ENCODE results near the gene C2orf92. TPM values are rescaled to one million over a fixed set of nuclear protein-coding genes. Genes with fewer than 3 reads are reported as not detected.

C2orf92 gene
- total RNA-seq, 1 donor = 2.5 TPM

DNA sequence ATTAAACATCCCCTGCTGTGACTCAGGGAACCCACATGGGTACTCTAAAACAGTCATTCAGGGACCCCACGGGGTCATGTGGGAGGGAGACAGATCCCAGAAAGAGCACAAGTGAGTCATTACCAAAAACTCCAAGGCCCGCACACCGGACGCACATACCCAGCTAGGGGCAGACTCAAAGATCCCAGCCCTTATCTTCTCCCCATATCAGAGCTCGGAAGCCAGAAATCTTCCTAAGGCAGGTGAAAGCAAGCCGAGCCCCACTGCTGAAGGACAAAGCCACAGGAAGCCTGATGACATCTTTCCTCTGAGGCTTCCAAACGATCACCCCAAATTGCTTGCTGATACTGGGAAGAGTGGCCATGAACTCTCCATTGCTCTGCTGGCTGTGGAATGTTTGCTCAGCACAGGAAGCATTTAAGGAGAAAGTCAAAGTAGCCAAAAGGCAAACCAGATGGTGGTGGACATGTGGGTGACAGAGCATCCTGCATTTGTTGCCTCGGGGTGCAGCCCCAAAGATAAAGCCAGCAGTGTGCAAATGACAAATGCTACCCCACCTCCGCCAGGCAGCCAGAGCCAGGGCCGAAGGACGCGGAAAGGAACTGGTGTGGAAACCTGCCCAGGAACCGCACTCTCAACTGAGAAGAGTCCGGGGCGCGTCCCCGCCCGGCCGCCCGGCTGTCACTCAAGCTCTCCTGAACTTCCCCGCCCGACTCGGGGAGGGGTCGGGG lies 6.5 kb upstream of the C2orf92 start:
- H3K79me2 ChIP-seq (ENCODE audit: insufficient read depth, low read length) = peaks cover 41% of the 10 kb centered on the region
- H3K9me3 ChIP-seq (ENCODE audit: low read depth, low read length) = no peaks in the 10 kb centered on the region
- peak; percentile 98 for DNase-seq (ENCODE audit: insufficient read length, low spot score, missing footprints)
- peak overlapping the region; percentile 72 for H3K4me3 ChIP-seq (ENCODE audit: insufficient read depth, low read length)
- peak overlapping the region; percentile 64 for H2AFZ ChIP-seq (ENCODE audit: low read length)
- H3K27me3 ChIP-seq (ENCODE audit: insufficient read depth, low read length) = no peaks in the 10 kb centered on the region
- H4K20me1 ChIP-seq (ENCODE audit: insufficient read depth, low read length) = peaks cover 27% of the 10 kb centered on the region
- TF ChIP-seq, protein P1, sequence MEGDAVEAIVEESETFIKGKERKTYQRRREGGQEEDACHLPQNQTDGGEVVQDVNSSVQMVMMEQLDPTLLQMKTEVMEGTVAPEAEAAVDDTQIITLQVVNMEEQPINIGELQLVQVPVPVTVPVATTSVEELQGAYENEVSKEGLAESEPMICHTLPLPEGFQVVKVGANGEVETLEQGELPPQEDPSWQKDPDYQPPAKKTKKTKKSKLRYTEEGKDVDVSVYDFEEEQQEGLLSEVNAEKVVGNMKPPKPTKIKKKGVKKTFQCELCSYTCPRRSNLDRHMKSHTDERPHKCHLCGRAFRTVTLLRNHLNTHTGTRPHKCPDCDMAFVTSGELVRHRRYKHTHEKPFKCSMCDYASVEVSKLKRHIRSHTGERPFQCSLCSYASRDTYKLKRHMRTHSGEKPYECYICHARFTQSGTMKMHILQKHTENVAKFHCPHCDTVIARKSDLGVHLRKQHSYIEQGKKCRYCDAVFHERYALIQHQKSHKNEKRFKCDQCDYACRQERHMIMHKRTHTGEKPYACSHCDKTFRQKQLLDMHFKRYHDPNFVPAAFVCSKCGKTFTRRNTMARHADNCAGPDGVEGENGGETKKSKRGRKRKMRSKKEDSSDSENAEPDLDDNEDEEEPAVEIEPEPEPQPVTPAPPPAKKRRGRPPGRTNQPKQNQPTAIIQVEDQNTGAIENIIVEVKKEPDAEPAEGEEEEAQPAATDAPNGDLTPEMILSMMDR (IDR thresholded peaks at IDR 0.05; ENCODE audit: extremely low read depth, low read depth, low read length) = no peak
- H3K4me2 ChIP-seq (ENCODE audit: insufficient read depth, low read length) = peak overlapping the region; percentile 91
- H3K27ac ChIP-seq (ENCODE audit: low read depth, low read length) = peak overlapping the region; percentile 91
- H3K4me1 ChIP-seq (ENCODE audit: insufficient read depth, low read length) = peaks cover 27% of the 10 kb centered on the region
- H3K36me3 ChIP-seq (ENCODE audit: insufficient read depth, low read length) = peaks cover 21% of the 10 kb centered on the region

DNA sequence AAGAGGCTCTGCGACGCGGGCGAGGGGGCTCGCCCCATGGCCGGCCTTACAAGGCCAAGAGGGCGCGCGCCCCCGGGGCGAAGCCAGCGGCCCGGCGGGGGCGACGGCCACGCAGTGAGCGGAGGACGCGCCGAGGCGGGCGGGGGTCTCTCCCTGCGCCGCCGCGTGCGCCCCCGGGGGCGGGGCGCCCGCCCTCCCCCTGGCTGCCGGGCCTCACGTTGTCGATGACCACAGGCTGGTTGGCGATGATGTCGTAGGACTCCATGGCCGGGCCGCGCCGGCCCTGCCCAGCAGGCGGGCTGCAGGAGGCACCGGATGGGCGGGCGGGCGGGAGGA lies 5.9 kb upstream of the C2orf92 start:
- TF ChIP-seq, protein P1 (IDR thresholded peaks at IDR 0.05; ENCODE audit: extremely low read depth, low read depth, low read length) = no peak
- peak overlapping the region; percentile 91 for H3K4me2 ChIP-seq (ENCODE audit: insufficient read depth, low read length)
- peak overlapping the region; percentile 64 for H2AFZ ChIP-seq (ENCODE audit: low read length)
- no peak for DNase-seq (ENCODE audit: insufficient read length, low spot score, missing footprints)
- peaks cover 27% of the 10 kb centered on the region for H3K4me1 ChIP-seq (ENCODE audit: insufficient read depth, low read length)
- peaks cover 17% of the 10 kb centered on the region for H3K36me3 ChIP-seq (ENCODE audit: insufficient read depth, low read length)
- peak overlapping the region; percentile 72 for H3K4me3 ChIP-seq (ENCODE audit: insufficient read depth, low read length)
- H3K9me3 ChIP-seq (ENCODE audit: low read depth, low read length) = no peaks in the 10 kb centered on the region
- no peaks in the 10 kb centered on the region for H3K27me3 ChIP-seq (ENCODE audit: insufficient read depth, low read length)
- H3K79me2 ChIP-seq (ENCODE audit: insufficient read depth, low read length) = peaks cover 39% of the 10 kb centered on the region
- peak overlapping the region; percentile 91 for H3K27ac ChIP-seq (ENCODE audit: low read depth, low read length)
- peaks cover 27% of the 10 kb centered on the region for H4K20me1 ChIP-seq (ENCODE audit: insufficient read depth, low read length)

DNA sequence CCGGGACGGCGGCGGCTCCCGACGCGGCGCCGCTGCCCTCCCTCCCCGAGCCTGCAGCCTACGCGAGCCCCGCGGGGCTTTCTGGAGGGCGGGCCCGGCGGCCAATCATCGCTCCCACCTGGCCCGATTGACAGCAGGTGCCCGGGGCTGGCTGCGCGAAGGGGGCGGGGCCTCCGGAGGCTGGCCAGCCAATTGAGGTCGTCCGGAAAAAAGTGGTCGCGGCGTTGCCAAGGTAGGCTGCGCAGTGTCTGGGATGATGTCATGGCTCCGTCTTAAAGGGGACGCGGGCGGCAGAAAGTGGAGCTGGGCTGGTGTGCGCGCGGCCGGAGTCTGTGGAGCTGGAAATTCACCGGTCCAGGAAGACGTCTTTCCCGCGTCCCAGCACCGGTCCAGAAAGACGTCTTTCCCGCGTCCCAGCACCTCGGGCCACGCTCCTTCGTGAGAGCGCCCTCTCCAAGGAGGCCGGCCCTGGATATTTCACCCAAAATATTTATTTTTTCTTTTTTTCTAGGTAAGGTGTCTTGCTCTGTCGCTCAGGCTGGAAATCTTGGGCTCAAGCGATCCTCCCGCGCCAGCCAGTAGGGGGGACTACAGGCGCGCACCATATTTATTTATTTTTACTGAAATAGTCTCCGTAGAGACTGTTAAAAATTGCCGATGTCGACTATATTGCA lies 5.4 kb upstream of the C2orf92 start, which contains the start of gene ACTR1B:
ACTR1B (minus strand) TSS at position 83 of the 674 bp plus-strand sequence. CDS start 154 bp downstream, outside the sequence.
- TF ChIP-seq, protein P1 (IDR thresholded peaks at IDR 0.05; ENCODE audit: extremely low read depth, low read depth, low read length) = peak; percentile 67
- peak within 1 kb of the TSS; percentile 72 for H3K4me3 ChIP-seq (ENCODE audit: insufficient read depth, low read length)
- peak within 1 kb of the TSS; percentile 88 for H2AFZ ChIP-seq (ENCODE audit: low read length)
- peaks cover 27% of the 10 kb centered on the region for H3K4me1 ChIP-seq (ENCODE audit: insufficient read depth, low read length)
- peaks cover 27% of the 10 kb centered on the region for H4K20me1 ChIP-seq (ENCODE audit: insufficient read depth, low read length)
- no peaks in the 10 kb centered on the region for H3K9me3 ChIP-seq (ENCODE audit: low read depth, low read length)
- peaks cover 35% of the 10 kb centered on the region for H3K79me2 ChIP-seq (ENCODE audit: insufficient read depth, low read length)
- H3K27ac ChIP-seq (ENCODE audit: low read depth, low read length) = peak within 1 kb of the TSS; percentile 91
- peak within 1 kb of the TSS; percentile 91 for H3K4me2 ChIP-seq (ENCODE audit: insufficient read depth, low read length)
- peak; percentile 99 for DNase-seq (ENCODE audit: insufficient read length, low spot score, missing footprints)
- H3K36me3 ChIP-seq (ENCODE audit: insufficient read depth, low read length) = peaks cover 12% of the 10 kb centered on the region
- no peaks in the 10 kb centered on the region for H3K27me3 ChIP-seq (ENCODE audit: insufficient read depth, low read length)

DNA sequence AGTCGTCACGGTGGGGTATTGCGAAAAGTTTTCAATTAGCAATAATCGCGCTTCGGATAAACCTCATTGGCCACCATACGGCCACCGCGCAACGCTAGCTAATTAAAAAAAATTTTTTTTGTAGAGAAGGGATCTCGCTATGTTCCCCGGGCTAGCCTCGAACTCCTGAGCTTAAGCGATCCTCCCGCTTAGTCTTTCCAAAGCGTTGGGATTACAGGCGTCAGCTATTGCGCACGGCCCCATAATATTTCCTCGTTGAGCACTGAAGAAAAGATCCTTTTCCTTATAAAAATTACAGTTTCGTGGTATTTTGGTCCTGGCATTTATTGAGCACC lies 4.9 kb upstream of the C2orf92 start:
- TF ChIP-seq, protein P1 (IDR thresholded peaks at IDR 0.05; ENCODE audit: extremely low read depth, low read depth, low read length) = no peak
- DNase-seq (ENCODE audit: insufficient read length, low spot score, missing footprints) = peak; percentile 1
- Histone ChIP-seq H3K36me3 (ENCODE audit: insufficient read depth, low read length) (peaks cover 9% of the 10 kb centered on the region), H3K4me3 (ENCODE audit: insufficient read depth, low read length) (peak overlapping the region; percentile 72), H2AFZ (ENCODE audit: low read length) (peak overlapping the region; percentile 88), H3K4me1 (ENCODE audit: insufficient read depth, low read length) (peaks cover 27% of the 10 kb centered on the region), H4K20me1 (ENCODE audit: insufficient read depth, low read length) (peaks cover 27% of the 10 kb centered on the region), H3K79me2 (ENCODE audit: insufficient read depth, low read length) (peaks cover 30% of the 10 kb centered on the region), H3K4me2 (ENCODE audit: insufficient read depth, low read length) (peak overlapping the region; percentile 88), H3K9me3 (ENCODE audit: low read depth, low read length) (no peaks in the 10 kb centered on the region), H3K27ac (ENCODE audit: low read depth, low read length) (peak overlapping the region; percentile 82), H3K27me3 (ENCODE audit: insufficient read depth, low read length) (no peaks in the 10 kb centered on the region)
